Muscle of back (tissue), 13 donors: Measurements from ENCODE around the gene HAS3. TPM values are rescaled to one million over a fixed set of nuclear protein-coding genes. Genes with fewer than 3 reads are reported as not detected.
"Not testable (repeated sequence)": the region's sequence is repeated elsewhere in the genome, so short reads cannot be mapped to it uniquely, and the experiment has no call there.

Source experiments
- DNase-seq, 3 donors: peaks; one replicate each; pipeline versions ENCODE4 v3.0.0 to v3.0.0-alpha.2; 2013
- long read RNA-seq, 9 donors: transcript quantifications; one replicate each; lab custom pipeline, GENCODE V29; 2026
- polyA plus RNA-seq, 10 donors: library from polyadenylated mRNA; unstranded; fragments of 120-200 nt; gene quantifications; one replicate each; pipeline ENCODE4 v1.2.1, GENCODE V29; 2013; ENCODE audit not compliant: insufficient read length in 10 of 10

Gene HAS3, protein sequence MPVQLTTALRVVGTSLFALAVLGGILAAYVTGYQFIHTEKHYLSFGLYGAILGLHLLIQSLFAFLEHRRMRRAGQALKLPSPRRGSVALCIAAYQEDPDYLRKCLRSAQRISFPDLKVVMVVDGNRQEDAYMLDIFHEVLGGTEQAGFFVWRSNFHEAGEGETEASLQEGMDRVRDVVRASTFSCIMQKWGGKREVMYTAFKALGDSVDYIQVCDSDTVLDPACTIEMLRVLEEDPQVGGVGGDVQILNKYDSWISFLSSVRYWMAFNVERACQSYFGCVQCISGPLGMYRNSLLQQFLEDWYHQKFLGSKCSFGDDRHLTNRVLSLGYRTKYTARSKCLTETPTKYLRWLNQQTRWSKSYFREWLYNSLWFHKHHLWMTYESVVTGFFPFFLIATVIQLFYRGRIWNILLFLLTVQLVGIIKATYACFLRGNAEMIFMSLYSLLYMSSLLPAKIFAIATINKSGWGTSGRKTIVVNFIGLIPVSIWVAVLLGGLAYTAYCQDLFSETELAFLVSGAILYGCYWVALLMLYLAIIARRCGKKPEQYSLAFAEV
- 1 to 10 TPM; 1.4 to 5.3 (median 2.1) TPM for polyA plus RNA-seq
- long read RNA-seq, donor 1: 0 reads
- long read RNA-seq, donor 2: 0 reads
- long read RNA-seq, donor 3: 0 reads
- long read RNA-seq, donor 4: 0 reads
- long read RNA-seq, donor 5, partial matches to known transcripts: 21 of 21 reads
- long read RNA-seq, donor 5, other reads (novel, unspliced or antisense): 0 of 21 reads
- long read RNA-seq, donor 6, partial matches to known transcripts: 6 of 27 reads
- long read RNA-seq, donor 6, other reads (novel, unspliced or antisense): 21 of 27 reads
- long read RNA-seq, donor 7: 0 reads
- long read RNA-seq, donor 8: 0 reads
- long read RNA-seq, donor 9: 0 reads

DNA sequence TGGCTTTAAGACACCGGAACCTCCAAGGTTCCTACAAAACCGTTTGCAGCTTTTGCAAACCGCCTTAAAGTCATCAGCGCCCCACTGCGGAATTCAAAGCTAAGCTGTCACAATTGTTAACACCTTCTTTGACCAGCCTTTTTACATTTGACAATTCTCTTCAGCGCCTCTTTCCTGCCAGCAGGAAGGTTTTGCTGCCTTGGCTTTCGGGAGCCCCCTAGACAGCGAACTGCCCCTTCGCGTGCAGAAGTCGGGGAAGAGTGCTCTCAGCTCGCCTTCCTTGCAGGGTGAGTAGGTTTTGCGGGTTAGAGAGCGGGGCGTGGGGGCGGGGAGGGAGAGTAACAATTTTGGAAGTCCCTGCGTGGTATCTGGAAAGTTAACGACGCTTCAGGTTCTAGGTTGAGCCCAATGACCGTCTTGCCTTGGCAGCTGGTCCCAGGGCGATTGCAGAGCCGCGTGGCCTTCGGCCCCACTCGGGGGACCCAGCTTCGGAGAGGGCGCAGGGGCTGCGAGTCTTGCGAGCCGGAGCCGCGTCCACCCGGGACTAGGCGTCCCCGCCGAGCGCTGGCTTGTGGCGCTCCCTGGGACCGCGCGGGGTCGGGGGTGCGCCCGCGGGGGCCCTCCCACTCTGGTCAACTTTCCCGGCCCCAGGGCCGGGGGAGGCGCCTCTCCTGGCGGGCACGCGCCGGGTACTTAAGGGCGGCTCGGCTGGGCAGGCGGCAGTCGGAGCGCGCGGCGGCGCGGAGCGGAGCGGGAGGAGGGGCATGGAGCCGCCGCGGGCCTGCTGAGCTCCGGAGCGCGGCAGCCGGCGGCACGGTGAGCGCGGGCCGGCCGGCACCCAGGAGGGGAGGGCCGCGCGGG, at the start of gene HAS3:
Gene HAS3 (plus strand): TSS at position 153 of the 861 bp plus-strand sequence. CDS start 3,743 bp downstream, outside the sequence.
- DNase-seq: peak in 2 of 3 donors; percentile 22 to 61

GRCh38 chr16:69055980-69056379, 49.5 kb upstream of the HAS3 start:
- DNase-seq: no peak

DNA sequence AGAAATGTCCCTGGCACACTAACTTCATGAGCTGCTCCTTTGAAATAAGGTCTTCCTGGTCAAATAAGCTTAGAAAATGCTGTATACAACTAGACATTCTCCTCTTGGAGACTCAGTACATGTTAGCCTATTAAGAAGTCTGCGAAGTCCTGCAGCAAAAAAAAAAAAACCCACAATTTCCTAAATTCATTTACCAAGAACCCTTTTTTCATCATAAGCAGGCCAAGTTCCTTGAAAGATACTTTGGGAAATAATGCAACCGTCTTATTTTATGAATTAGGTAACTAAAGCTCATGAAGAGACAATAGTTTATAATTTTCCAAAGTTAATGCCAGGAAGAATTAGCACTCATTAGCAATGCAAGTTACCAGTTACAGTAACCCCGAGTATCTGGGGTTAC, 49.0 kb upstream of the HAS3 start:
- DNase-seq: no peak

DNA sequence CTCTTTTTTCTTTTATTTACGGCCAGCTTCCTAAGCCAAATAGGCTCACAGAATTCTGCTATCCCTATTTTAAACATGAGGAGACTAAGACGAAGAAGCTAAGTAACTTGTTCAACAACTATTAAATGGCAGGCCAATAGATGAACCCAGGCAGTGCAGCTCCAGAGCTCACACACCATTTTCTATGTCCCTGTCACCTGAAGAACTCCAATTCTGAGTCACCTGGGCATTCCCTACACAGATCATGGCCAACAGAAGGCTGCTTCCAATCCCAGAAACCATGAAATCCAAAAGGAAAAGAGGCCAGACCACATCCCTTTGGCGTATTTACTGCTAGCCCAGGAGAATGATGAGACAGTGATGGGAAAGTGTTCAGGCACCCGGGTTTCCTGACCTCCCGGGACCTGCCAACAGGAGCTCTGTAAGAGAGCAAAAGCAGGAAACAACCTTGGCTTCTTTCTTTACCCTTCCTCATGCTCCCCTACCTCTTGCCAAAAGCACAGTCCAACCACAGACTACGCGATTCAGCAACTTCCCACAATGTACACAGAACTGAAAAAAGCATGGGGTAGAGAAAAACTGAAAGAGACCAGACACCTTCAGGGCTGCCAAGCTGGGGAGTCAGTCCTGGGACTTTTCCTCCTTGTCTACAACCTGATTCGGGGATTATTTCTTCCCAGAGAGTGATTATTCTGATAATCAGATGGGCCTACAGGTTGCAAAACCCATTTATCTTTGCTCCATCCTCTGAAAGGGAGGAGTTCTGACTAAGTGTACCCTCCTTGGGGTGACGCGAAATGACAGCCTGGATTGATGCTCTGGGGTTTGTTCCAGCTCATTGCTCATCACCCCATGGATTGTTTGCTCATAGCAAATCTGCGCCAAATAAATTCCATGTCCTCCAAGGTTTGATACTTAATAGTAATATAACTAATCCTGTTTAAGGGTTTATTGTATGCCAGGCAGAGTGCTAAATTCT, 47.8 kb upstream of the HAS3 start:
- peak in 1 of 3 donors; percentile 63 for DNase-seq

DNA sequence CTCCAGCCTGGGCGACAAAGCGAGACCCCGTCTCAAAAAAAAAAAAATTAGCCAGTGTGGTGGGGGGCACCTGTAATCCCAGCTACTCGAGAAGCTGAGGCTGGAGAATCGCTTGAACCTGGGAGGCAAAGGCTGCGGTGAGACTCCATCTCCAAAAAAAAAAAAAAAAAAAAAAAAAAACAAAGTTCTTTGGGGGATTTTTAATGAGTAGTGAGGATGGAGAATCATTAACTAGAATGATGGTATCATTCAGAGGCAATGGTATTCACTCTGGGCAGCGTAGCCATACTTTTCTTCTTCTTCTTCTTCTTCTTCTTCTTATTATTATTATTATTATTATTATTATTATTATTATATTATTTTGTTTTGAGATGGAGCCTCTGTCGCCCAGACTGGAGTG, 42.0 kb upstream of the HAS3 start:
- DNase-seq: not testable (repeated sequence)

DNA sequence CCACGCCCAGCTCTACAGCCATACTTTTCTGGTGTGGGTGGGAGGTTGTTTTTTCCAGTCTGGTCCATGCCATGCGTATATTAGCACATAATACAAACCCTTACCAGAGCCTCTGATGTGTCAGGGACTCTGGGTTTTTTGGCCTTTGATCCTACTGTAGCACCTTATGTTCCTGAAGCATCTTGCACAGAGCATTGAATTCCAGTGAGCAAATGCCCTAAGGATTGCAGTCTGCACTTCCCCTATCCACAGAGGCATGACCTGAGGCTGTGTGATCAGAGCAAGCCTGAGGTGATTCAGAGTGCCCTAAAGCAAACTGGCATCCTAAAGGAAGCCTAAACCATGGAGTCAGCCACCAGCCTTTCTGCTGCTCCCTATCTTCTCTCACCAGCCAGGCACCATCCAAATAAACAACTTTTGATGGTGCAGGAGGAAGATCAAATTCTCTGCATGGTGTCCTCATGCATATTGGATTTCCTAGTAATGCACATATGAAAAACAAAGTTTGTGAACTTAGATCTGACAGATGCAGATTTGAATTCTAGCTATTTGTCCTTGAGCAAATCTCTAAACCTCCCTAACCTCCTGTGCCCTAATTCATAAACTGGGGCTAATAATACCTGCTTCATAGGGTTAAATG, 41.2 kb upstream of the HAS3 start:
- DNase-seq: no peak

GRCh38 chr16:69064764-69065313, 40.6 kb upstream of the HAS3 start:
- DNase-seq: no peak

DNA sequence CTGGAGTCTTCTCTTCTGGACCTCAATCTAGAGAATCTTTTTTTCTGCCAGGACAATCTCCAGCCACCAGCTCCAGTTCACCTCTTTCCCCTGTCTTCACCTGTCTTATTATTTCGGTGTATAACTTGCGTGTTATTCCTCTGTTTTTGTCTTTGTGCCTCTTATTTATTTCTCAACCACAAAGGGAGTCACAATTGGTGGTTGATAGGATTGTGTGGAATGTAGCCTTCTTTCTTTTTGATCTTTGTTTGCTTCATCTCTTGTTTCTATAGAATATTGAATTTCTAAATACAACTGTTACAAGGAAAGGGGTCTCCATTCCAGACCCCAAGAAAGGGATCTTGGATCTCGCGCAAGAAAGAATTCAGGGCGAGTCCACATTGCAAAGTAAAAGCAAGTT, 35.9 kb upstream of the HAS3 start:
- no peak for DNase-seq

- no peak for DNase-seq
These were observed 34.4 kb upstream of the HAS3 start for GRCh38 chr16:69071036-69071435.

GRCh38 chr16:69072640-69072974, 32.8 kb upstream of the HAS3 start:
- DNase-seq: no peak

- peak in 1 of 3 donors; percentile 43 for DNase-seq
These were observed 32.2 kb upstream of the HAS3 start for GRCh38 chr16:69073181-69073702.

GRCh38 chr16:69077251-69077650, 28.2 kb upstream of the HAS3 start:
- no peak for DNase-seq

DNA sequence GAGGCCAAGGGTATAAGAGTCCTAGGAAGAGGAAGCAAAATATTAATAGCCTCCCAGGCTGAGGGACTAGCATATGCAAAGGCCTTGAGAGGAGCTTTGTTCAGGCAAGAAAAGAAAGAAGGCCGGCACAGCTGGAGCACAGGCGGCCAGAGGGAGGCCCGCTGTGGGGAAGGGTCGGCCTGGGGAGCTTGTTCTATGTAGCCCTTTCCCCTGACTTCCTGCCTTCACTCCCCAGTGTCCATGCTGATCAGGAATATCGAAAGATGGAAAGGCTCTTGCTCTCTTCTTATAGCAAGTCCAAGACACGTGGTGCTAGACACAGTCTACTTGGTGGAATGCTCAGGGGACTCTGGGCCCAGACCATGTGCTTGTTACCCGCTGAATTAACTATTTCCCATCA, 27.4 kb upstream of the HAS3 start:
- no peak for DNase-seq

- no peak for DNase-seq
These were observed 25.8 kb upstream of the HAS3 start for GRCh38 chr16:69079697-69080096.

- no peak for DNase-seq
These were observed 22.0 kb upstream of the HAS3 start for GRCh38 chr16:69083306-69083941.

- no peak for DNase-seq
These were observed 21.2 kb upstream of the HAS3 start for GRCh38 chr16:69084289-69084688.

DNA sequence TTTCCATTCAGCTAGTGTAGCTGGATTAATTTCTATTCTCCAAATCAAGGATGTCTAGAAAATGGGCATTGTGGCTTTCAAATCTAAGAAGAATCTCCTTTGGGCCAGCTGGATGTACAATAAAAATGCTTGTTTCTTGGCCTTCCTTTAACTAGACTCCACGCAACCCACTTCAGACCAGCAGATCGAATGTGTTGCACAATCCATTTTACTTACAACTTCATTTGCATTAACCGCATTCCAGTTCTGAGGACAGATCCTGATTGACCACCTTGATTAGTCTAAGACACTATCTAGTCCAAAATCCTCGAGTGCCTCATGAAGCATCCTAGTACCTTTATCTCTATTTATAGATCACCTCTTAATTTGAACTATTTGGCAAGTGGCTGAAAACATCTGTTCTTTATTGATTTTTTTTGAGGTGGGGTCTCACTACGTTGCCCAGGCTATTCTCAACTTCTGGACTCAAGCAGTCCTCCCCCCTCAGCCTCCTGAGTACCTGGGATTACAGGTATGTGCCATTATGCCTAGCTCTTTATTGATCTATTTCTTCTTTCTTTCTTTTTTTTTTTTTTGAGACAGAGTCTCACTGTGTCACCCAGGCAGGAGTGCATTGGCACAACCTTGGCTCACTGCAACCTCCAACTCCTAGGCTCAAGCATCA, 20.3 kb upstream of the HAS3 start:
- no peak for DNase-seq

DNA sequence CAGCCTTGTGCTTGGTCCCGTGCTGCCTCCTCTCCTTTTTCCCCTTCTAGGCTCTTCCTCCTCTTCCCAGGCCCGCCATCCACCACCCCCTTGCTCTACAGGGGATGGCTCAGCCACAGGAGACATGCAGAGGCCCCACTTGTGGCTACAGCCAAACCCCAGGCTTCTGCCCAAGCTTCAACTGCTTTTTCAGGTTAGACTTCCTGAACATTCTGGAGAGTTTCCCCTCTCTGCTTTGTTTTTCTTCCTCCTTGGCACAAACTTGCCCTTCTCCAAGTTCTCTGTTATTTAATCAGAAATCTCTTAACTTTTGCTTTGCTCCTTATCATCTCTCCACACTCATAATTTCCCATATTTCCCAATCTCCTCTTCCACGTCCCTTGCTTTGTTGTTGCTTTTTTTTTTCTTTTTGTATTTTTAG, 18.3 kb upstream of the HAS3 start:
- no peak for DNase-seq
